ENCODE measurements around the gene USP17L13.
A peak's percentile ranks its signal among the peaks of the same experiment; 100 is the strongest.
"Not testable (repeated sequence)": the region's sequence is repeated elsewhere in the genome, so short reads cannot be mapped to it uniquely, and the experiment has no call there.

The USP17L13 gene, protein sequence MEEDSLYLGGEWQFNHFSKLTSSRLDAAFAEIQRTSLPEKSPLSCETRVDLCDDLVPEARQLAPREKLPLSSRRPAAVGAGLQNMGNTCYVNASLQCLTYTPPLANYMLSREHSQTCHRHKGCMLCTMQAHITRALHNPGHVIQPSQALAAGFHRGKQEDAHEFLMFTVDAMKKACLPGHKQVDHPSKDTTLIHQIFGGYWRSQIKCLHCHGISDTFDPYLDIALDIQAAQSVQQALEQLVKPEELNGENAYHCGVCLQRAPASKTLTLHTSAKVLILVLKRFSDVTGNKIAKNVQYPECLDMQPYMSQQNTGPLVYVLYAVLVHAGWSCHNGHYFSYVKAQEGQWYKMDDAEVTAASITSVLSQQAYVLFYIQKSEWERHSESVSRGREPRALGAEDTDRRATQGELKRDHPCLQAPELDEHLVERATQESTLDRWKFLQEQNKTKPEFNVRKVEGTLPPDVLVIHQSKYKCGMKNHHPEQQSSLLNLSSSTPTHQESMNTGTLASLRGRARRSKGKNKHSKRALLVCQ

DNA sequence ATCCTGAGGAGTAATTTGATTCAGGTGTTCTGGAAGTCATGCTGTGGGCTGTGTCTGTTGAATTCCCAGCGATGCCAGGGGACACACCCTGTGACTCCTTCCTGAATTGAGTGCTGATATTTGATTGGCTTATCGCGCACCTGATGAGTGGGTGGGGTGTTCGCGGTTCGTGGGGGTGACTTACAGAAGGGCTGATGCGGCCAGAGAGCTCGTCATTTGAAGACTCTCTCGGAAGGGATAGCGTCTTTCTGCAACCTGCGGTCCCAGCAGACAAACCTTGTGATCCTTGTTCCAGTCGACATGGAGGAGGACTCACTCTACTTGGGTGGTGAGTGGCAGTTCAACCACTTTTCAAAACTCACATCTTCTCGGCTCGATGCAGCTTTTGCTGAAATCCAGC is at the start of gene USP17L13:
Gene USP17L13, plus strand, starts transcription at position 301 of the 400 bp plus-strand sequence. Its CDS starts 0 bp downstream, at position 301.
- H3K4me3 Mint-ChIP-seq, ATAC-seq, H3K9me3 Mint-ChIP-seq, H3K4me1 Mint-ChIP-seq, DNase-seq, H3K27ac Mint-ChIP-seq, H3K27me3 Mint-ChIP-seq: not testable (repeated sequence)

DNA sequence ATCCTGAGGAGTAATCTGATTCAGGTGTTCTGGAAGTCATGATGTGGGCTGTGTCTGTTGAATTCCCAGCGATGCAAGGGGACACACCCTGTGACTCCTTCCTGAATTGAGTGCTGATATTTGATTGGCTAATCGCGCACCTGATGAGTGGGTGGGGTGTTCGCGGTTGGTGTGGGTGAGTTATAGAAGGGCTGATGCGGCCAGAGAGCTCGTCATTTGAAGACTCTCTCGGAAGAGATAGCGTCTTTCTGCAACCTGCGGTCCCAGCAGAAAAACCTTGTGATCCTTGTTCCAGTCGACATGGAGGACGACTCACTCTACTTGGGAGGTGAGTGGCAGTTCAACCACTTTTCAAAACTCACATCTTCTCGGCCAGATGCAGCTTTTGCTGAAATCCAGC is 14.3 kb upstream of the USP17L13 start, which contains the start of gene USP17L10:
Gene USP17L10, plus strand, starts transcription at position 301 of the 400 bp plus-strand sequence. Its CDS starts 0 bp downstream, at position 301.
- DNase-seq, H3K27ac Mint-ChIP-seq, H3K4me3 Mint-ChIP-seq, ATAC-seq, H3K27me3 Mint-ChIP-seq, H3K4me1 Mint-ChIP-seq, H3K9me3 Mint-ChIP-seq: not testable (repeated sequence)

DNA sequence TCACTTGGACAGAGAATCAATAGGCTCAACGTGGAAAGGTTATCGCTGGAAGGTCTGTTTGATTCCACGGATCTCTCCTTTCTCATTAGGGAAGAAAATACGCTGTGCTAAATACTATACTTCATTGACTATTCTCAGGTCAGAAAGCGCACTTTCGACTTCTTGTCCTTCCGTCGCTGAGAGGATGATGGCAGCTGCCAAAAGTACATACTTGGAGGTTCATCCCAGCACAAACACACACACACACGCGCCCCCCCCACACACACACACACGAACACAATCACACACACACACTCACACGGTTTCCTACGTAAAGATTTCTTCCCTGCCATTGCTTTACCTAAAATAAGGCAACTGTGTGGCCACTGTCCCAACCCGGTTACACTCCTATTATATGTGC is 10.0 kb upstream of the USP17L13 start:
- not testable (repeated sequence) for H3K9me3 Mint-ChIP-seq, H3K27me3 Mint-ChIP-seq, H3K27ac Mint-ChIP-seq, ATAC-seq, H3K4me3 Mint-ChIP-seq, H3K4me1 Mint-ChIP-seq
- peak in 1 of 2 donors; percentile 6 for DNase-seq

DNA sequence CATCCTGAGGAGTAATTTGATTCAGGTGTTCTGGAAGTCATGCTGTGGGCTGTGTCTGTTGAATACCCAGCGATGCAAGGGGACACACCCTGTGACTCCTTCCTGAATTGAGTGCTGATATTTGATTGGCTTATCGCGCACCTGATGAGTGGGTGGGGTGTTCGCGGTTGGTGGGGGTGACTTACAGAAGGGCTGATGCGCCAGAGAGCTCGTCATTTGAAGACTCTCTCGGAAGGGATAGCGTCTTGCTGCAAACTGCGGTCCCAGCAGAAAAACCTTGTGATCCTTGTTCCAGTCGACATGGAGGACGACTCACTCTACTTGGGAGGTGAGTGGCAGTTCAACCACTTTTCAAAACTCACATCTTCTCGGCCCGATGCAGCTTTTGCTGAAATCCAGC is 9.6 kb upstream of the USP17L13 start, which contains the start of gene USP17L11:
Gene USP17L11, plus strand, starts transcription at position 301 of the 400 bp plus-strand sequence. Its CDS starts 0 bp downstream, at position 301.
- H3K9me3 Mint-ChIP-seq, H3K4me3 Mint-ChIP-seq, H3K27me3 Mint-ChIP-seq, ATAC-seq, H3K27ac Mint-ChIP-seq, H3K4me1 Mint-ChIP-seq, DNase-seq: not testable (repeated sequence)

DNA sequence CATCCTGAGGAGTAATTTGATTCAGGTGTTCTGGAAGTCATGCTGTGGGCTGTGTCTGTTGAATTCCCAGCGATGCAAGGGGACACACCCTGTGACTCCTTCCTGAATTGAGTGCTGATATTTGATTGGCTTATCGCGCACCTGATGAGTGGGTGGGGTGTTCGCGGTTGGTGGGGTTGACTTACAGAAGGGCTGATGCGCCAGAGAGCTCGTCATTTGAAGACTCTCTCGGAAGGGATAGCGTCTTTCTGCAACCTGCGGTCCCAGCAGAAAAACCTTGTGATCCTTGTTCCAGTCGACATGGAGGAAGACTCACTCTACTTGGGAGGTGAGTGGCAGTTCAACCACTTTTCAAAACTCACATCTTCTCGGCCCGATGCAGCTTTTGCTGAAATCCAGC is 4.8 kb upstream of the USP17L13 start, which contains the start of gene USP17L12:
Gene USP17L12, plus strand, starts transcription at position 301 of the 400 bp plus-strand sequence. Its CDS starts 0 bp downstream, at position 301.
- H3K27me3 Mint-ChIP-seq, H3K9me3 Mint-ChIP-seq: not testable (repeated sequence)

DNA sequence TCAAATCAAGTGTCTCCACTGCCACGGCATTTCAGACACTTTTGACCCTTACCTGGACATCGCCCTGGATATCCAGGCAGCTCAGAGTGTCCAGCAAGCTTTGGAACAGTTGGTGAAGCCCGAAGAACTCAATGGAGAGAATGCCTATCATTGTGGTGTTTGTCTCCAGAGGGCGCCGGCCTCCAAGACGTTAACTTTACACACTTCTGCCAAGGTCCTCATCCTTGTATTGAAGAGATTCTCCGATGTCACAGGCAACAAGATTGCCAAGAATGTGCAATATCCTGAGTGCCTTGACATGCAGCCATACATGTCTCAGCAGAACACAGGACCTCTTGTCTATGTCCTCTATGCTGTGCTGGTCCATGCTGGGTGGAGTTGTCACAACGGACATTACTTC is 5.6 kb downstream of the USP17L13 start:
- H3K4me1 Mint-ChIP-seq, H3K27ac Mint-ChIP-seq, H3K4me3 Mint-ChIP-seq, H3K9me3 Mint-ChIP-seq, H3K27me3 Mint-ChIP-seq, ATAC-seq, DNase-seq: not testable (repeated sequence)

More for the DNA sequence above, 4.8 kb upstream of the USP17L13 start, which contains the start of gene USP17L12:
- not testable (repeated sequence) for H3K27ac Mint-ChIP-seq, H3K4me1 Mint-ChIP-seq, DNase-seq, ATAC-seq, H3K4me3 Mint-ChIP-seq

DNA sequence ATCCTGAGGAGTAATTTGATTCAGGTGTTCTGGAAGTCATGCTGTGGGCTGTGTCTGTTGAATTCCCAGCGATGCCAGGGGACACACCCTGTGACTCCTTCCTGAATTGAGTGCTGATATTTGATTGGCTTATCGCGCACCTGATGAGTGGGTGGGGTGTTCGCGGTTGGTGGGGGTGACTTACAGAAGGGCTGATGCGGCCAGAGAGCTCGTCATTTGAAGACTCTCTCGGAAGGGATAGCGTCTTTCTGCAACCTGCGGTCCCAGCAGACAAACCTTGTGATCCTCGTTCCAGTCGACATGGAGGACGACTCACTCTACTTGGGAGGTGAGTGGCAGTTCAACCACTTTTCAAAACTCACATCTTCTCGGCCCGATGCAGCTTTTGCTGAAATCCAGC is 9.4 kb downstream of the USP17L13 start, which contains the start of gene USP17L15:
Gene USP17L15, plus strand, starts transcription at position 301 of the 400 bp plus-strand sequence. Its CDS starts 0 bp downstream, at position 301.
- not testable (repeated sequence) for ATAC-seq, H3K9me3 Mint-ChIP-seq, H3K4me1 Mint-ChIP-seq, H3K27me3 Mint-ChIP-seq, H3K27ac Mint-ChIP-seq, DNase-seq, H3K4me3 Mint-ChIP-seq

DNA sequence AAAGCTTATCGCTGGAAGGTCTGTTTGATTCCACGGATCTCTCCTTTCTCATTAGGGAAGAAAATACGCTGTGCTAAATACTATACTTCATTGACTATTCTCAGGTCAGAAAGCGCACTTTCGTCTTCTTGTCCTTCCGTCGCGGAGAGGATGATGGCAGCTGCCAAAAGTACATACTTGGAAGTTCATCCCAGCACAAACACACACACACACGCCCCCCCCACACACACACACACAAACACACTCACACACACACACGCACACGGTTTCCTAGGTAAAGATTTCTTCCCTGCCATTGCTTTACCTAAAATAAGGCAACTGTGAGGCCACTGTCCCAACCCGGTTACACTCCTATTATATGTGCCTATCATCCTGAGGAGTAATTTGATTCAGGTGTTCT is 13.8 kb downstream of the USP17L13 start:
- not testable (repeated sequence) for ATAC-seq, H3K9me3 Mint-ChIP-seq, H3K4me3 Mint-ChIP-seq, DNase-seq, H3K4me1 Mint-ChIP-seq, H3K27ac Mint-ChIP-seq, H3K27me3 Mint-ChIP-seq

DNA sequence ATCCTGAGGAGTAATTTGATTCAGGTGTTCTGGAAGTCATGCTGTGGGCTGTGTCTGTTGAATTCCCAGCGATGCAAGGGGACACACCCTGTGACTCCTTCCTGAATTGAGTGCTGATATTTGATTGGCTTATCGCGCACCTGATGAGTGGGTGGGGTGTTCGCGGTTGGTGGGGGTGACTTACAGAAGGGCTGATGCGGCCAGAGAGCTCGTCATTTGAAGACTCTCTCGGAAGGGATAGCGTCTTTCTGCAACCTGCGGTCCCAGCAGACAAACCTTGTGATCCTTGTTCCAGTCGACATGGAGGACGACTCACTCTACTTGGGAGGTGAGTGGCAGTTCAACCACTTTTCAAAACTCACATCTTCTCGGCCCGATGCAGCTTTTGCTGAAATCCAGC is 18.9 kb downstream of the USP17L13 start, which contains the start of gene USP17L17:
Gene USP17L17, plus strand, starts transcription at position 301 of the 400 bp plus-strand sequence. Its CDS starts 0 bp downstream, at position 301.
- H3K4me3 Mint-ChIP-seq, H3K4me1 Mint-ChIP-seq, H3K27me3 Mint-ChIP-seq, DNase-seq, ATAC-seq, H3K27ac Mint-ChIP-seq, H3K9me3 Mint-ChIP-seq: not testable (repeated sequence)

DNA sequence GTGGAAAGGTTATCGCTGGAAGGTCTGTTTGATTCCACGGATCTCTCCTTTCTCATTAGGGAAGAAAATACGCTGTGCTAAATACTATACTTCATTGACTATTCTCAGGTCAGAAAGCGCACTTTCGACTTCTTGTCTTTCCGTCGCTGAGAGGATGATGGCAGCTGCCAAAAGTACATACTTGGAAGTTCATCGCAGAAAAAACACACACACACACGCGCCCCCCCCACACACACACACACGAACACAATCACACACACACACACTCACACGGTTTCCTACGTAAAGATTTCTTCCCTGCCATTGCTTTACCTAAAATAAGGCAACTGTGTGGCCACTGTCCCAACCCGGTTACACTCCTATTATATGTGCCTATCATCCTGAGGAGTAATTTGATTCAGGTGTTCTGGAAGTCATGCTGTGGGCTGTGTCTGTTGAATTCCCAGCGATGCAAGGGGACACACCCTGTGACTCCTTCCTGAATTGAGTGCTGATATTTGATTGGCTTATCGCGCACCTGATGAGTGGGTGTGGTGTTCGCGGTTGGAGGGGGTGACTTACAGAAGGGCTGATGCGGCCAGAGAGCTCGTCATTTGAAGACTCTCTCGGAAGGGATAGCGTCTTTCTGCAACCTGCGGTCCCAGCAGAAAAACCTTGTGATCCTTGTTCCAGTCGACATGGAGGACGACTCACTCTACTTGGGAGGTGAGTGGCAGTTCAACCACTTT is 23.4 kb downstream of the USP17L13 start, which contains the start of gene USP17L18:
Gene USP17L18, plus strand, starts transcription at position 678 of the 728 bp plus-strand sequence. Its CDS starts 0 bp downstream, at position 678.
- not testable (repeated sequence) for DNase-seq, H3K9me3 Mint-ChIP-seq, H3K27me3 Mint-ChIP-seq, ATAC-seq, H3K4me3 Mint-ChIP-seq, H3K4me1 Mint-ChIP-seq, H3K27ac Mint-ChIP-seq

DNA sequence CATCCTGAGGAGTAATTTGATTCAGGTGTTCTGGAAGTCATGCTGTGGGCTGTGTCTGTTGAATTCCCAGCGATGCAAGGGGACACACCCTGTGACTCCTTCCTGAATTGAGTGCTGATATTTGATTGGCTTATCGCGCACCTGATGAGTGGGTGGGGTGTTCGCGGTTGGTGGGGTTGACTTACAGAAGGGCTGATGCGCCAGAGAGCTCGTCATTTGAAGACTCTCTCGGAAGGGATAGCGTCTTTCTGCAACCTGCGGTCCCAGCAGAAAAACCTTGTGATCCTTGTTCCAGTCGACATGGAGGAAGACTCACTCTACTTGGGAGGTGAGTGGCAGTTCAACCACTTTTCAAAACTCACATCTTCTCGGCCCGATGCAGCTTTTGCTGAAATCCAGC is 28.4 kb downstream of the USP17L13 start, which contains the start of gene USP17L19:
Gene USP17L19, plus strand, starts transcription at position 301 of the 400 bp plus-strand sequence. Its CDS starts 0 bp downstream, at position 301.
- H3K4me1 Mint-ChIP-seq, H3K27ac Mint-ChIP-seq, H3K27me3 Mint-ChIP-seq, DNase-seq, H3K4me3 Mint-ChIP-seq, ATAC-seq, H3K9me3 Mint-ChIP-seq: not testable (repeated sequence)

DNA sequence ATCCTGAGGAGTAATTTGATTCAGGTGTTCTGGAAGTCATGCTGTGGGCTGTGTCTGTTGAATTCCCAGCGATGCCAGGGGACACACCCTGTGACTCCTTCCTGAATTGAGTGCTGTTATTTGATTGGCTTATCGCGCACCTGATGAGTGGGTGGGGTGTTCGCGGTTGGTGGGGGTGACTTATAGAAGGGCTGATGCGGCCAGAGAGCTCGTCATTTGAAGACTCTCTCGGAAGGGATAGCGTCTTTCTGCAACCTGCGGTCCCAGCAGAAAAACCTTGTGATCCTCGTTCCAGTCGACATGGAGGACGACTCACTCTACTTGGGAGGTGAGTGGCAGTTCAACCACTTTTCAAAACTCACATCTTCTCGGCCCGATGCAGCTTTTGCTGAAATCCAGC is 33.1 kb downstream of the USP17L13 start, which contains the start of gene USP17L20:
Gene USP17L20, plus strand, starts transcription at position 301 of the 400 bp plus-strand sequence. Its CDS starts 0 bp downstream, at position 301.
- H3K4me1 Mint-ChIP-seq, H3K4me3 Mint-ChIP-seq, H3K27ac Mint-ChIP-seq, H3K9me3 Mint-ChIP-seq, ATAC-seq, H3K27me3 Mint-ChIP-seq, DNase-seq: not testable (repeated sequence)

DNA sequence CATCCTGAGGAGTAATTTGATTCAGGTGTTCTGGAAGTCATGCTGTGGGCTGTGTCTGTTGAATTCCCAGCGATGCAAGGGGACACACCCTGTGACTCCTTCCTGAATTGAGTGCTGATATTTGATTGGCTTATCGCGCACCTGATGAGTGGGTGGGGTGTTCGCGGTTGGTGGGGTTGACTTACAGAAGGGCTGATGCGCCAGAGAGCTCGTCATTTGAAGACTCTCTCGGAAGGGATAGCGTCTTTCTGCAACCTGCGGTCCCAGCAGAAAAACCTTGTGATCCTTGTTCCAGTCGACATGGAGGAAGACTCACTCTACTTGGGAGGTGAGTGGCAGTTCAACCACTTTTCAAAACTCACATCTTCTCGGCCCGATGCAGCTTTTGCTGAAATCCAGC is 37.9 kb downstream of the USP17L13 start, which contains the start of gene USP17L21:
Gene USP17L21, plus strand, starts transcription at position 301 of the 400 bp plus-strand sequence. Its CDS starts 0 bp downstream, at position 301.
- not testable (repeated sequence) for H3K4me1 Mint-ChIP-seq, H3K27me3 Mint-ChIP-seq, H3K27ac Mint-ChIP-seq, H3K9me3 Mint-ChIP-seq, DNase-seq, H3K4me3 Mint-ChIP-seq, ATAC-seq

DNA sequence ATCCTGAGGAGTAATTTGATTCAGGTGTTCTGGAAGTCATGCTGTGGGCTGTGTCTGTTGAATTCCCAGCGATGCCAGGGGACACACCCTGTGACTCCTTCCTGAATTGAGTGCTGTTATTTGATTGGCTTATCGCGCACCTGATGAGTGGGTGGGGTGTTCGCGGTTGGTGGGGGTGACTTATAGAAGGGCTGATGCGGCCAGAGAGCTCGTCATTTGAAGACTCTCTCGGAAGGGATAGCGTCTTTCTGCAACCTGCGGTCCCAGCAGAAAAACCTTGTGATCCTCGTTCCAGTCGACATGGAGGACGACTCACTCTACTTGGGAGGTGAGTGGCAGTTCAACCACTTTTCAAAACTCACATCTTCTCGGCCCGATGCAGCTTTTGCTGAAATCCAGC is 42.6 kb downstream of the USP17L13 start, which contains the start of gene USP17L22:
Gene USP17L22, plus strand, starts transcription at position 301 of the 400 bp plus-strand sequence. Its CDS starts 0 bp downstream, at position 301.
- not testable (repeated sequence) for H3K4me3 Mint-ChIP-seq, ATAC-seq, H3K27ac Mint-ChIP-seq, H3K4me1 Mint-ChIP-seq, H3K27me3 Mint-ChIP-seq, DNase-seq, H3K9me3 Mint-ChIP-seq

DNA sequence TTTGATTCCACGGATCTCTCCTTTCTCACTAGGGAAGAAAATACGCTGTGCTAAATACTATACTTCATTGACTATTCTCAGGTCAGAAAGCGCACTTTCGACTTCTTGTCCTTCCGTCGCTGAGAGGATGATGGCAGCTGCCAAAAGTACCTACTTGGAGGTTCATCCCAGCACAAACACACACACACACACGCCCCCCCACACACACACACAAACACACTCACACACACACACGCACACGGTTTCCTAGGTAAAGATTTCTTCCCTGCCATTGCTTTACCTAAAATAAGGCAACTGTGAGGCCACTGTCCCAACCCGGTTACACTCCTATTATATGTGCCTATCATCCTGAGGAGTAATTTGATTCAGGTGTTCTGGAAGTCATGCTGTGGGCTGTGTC is 47.0 kb downstream of the USP17L13 start:
- not testable (repeated sequence) for H3K9me3 Mint-ChIP-seq, H3K27me3 Mint-ChIP-seq, H3K4me3 Mint-ChIP-seq, ATAC-seq, H3K4me1 Mint-ChIP-seq, H3K27ac Mint-ChIP-seq
- peak; percentile 5 to 9 for DNase-seq
